GM19193 (cell line): ENCODE measurements around the gene MAP3K20.

Experiments used
- POLR2A ChIP-seq: IDR thresholded peaks from 4 replicates; pipeline ENCODE4 v1.6.1; 2011; ENCODE audit not compliant: insufficient read depth, insufficient read length; ENCODE audit errors: extremely low read depth

MAP3K20 gene

GRCh38 chr2:173232956-173233744 is 157.5 kb downstream of the MAP3K20 start:
- no peak for TF ChIP-seq POLR2A

- no peak for TF ChIP-seq POLR2A
Observed at GRCh38 chr2:173235947-173236803, 160.5 kb downstream of the MAP3K20 start.

GRCh38 chr2:173238385-173238784 is 162.7 kb downstream of the MAP3K20 start:
- no peak for TF ChIP-seq POLR2A

DNA sequence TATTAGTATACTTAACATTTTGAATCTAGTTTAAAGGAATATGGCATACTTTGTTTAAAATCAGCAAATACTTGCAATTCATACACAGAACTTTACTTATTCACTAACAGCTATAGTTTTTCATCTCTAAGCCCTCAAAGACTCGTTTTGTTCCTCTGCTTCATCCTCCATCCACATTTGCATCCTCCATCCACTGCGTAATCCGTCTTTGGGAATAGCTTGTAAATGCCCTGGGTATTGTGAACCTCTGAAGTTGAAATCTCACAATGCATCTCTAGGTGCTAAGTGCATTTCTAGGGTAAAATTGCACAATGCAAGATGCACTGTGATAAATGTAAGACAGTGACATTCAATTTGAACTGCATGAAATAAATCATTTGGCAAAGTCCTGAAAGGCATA is 163.2 kb downstream of the MAP3K20 start:
- no peak for TF ChIP-seq POLR2A

DNA sequence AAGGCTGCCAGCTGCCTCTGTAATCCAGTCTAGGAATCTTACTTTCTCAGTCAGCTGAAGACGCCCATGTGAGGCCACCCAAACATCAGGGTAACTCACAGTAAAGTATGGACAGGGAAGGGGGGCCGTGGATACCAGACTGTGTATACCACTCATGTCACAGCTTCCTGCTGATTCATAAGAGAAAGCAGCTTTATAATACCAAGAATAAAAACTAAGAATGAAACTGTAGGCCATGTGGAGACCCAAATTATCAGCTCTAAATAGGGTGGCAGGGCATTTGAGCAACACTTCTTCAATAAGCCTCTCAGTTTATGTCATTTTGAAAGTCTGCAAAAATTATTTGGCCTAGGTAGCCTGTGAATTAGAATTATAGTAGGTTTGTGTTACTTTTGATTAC is 164.0 kb downstream of the MAP3K20 start:
- no peak for TF ChIP-seq POLR2A

DNA sequence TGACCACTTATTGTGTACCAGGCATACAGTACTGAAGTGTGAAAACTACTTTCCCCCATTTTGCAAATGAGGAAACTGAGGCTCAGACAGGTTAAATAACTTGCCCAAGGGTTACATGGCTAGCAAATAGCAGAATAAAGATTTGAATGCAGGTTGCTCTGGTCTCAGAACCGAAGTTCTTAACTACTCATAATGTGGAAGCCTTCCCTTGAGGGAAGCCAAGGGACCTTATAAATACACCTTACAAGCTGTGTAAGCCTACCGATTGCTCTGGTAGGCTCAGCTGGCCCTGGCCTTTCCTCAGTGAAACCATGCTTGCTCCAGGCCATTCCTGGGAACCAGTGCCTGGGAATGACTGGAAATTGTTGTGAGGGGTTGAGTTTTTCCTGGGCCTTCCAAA is 164.4 kb downstream of the MAP3K20 start:
- TF ChIP-seq POLR2A = no peak

GRCh38 chr2:173241643-173242042 is 166.0 kb downstream of the MAP3K20 start:
- no peak for TF ChIP-seq POLR2A

GRCh38 chr2:173247156-173247555 is 171.5 kb downstream of the MAP3K20 start:
- no peak for TF ChIP-seq POLR2A

DNA sequence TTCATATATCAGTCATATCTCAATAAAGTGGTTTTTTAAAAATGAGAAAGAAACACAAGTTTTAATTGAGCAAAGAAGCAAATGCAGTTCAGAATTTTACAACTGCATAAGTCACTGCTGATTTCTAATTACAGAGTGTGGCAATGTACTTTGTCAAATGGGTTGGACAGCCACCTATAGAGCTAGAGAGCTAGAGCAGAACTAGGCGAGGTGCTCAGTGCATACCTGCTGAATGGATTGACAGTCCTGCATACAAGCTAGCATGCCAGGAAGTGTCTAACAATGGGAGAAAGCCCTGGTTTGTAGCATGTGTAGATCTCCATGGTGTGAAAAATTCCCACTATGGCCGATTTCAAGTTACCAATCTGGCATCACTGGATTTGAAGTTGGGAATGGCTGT is 172.7 kb downstream of the MAP3K20 start:
- TF ChIP-seq POLR2A = no peak

DNA sequence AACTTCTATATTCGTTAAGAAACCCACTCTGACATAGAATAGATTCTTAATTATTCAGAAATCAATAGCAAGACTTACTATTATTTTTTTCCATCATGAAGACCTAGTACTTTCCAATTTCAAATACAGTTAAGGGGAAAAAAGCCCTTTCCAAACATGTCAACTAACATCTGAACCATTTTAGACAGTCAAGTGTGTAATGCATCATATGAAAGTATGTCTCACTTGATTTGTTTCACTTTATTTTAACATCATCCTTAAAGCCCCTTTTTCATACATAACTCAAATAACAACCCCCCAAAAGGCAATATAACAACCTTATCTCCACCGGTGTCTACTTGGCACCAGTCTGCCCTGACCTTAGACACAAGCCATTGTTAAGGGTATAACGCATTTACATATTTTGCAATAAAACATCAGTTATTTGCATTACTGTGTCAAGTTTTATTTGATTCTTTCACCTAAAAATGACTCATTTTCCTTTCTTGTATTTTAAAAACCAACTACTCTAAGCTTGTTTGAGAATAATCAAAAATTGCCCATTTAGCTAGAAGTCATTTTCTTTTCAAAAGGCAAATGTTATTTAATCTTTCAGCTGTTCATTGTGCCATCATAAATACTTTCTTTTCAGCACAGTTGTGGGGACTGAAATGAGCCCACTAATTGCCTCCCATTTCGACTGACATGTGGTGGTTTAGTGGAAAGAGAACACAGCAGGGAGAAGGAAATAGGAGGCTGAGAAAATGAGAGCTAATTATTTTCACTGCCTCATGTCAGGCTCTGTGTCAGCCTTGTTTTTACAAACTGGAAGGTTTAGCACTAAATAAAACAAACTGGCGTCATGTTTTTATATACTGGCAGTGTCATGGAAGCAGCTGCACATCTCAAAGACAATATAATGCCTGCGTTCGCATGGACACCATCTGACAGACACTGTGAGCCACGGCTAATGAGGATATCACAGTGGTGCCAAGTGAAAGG is 174.3 kb downstream of the MAP3K20 start:
- TF ChIP-seq POLR2A = no peak

DNA sequence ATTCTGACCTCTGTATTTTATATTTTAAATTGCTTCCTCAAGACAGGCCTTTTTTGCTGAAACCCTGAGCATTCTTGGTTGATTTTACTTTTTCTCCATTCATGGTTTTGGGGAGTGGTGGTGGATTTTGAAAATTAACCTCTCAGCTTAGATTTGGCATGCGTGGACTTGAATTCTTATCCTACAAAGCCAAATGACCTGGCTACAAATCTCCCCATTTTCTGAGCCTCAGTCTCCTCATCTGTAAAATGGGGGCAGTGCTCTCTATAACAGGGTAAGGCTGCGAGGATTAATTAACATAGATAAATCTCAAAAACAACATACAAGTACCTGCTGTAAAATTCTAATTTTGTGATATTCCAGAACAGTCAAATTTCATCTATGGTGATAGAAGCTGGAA is 175.6 kb downstream of the MAP3K20 start:
- TF ChIP-seq POLR2A = no peak

DNA sequence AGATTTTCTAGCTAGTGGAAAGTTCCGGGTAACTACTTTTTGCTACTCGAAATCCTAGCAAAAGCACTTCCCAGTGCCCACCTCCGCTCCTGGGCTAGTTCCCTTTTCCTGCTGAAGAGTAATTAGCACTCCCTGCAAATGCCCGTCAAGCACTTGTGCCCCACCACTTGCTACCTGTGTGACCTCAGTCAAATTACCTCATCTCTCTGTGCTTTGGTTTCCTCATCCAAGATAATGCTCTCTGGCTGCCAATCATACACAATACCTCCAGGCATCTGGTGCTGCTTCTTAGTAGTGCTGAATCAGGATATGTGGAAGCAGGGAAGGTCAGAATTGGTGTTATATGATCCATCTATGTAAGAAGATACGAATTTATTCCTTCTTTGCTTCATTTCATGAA is 176.9 kb downstream of the MAP3K20 start:
- TF ChIP-seq POLR2A = no peak

- TF ChIP-seq POLR2A = no peak
Observed at GRCh38 chr2:173254659-173255058, 179.0 kb downstream of the MAP3K20 start.

- TF ChIP-seq POLR2A = no peak
Observed at GRCh38 chr2:173258701-173259100, 183.1 kb downstream of the MAP3K20 start.

DNA sequence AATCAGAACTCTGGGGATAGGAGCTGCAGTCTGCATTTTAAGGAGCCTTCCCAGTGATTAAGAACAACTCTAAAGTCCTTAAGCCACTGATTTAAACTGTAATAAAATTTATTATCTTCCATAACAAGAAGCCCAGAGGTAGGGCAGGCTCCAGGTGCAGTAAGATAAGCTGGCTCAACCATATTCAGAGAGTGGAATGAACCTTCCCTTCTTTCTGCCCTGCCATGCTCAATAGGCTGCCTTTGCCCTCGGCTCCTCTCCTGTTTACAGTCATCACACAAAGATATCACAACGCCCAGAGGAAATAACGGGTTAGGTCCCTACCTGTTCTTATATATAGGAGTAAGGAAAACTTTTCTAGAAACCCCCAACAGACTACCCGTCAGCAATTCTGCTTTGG is 188.5 kb downstream of the MAP3K20 start:
- TF ChIP-seq POLR2A = no peak
